GM13976 (cell line): Measurements from ENCODE around the gene MAT2B.

Experiments used
- DNase-seq: peaks from one replicate; pipeline ENCODE4 v3.0.0; 2012; ENCODE audit warnings: low spot score
- CTCF ChIP-seq: IDR thresholded peaks from 2 replicates; pipeline ENCODE4 v1.5.1; 2012; ENCODE audit warnings: borderline replicate concordance, mild to moderate bottlenecking; ENCODE audit not compliant: insufficient read depth; ENCODE audit errors: extremely low read depth, missing control alignments, control extremely low read depth
- in situ Hi-C: fragments of 300-500 bp; cut with MboI; formaldehyde crosslinking; loops from one replicate; pipeline ENCODE4 v1.12.0; 2022; ENCODE audit warnings: low sequenced_read_pairs, mixed read lengths, inconsistent platforms; ENCODE audit not compliant: unreplicated experiment

Gene MAT2B

GRCh38 chr5:163505368-163506094 is at the start of gene MAT2B:
MAT2B (plus strand) TSS chr5:163505619; CDS start chr5:163505687, 68 bp downstream.
- DNase-seq = peak; percentile 95
- in situ Hi-C loops = no loop called here
- peak; percentile 53 for TF ChIP-seq CTCF

GRCh38 chr5:163456029-163456589 is 49.3 kb upstream of the MAT2B start:
- TF ChIP-seq CTCF = no peak
- DNase-seq = no peak
- in situ Hi-C loops = no loop called here

GRCh38 chr5:163456840-163457239 is 48.6 kb upstream of the MAT2B start:
- in situ Hi-C loops = no loop called here
- DNase-seq = no peak
- TF ChIP-seq CTCF = no peak

GRCh38 chr5:163458778-163459385 is 46.5 kb upstream of the MAT2B start:
- in situ Hi-C loops = no loop called here
- no peak for DNase-seq
- no peak for TF ChIP-seq CTCF

GRCh38 chr5:163459462-163459818 is 46.0 kb upstream of the MAT2B start:
- TF ChIP-seq CTCF = no peak
- DNase-seq = no peak
- in situ Hi-C loops = no loop called here

GRCh38 chr5:163459819-163460561 is 45.4 kb upstream of the MAT2B start, which contains the start of gene NUDCD2:
NUDCD2 (minus strand) TSS chr5:163460102; CDS start chr5:163460050, 52 bp downstream.
- DNase-seq = peak; percentile 90
- peak; percentile 33 for TF ChIP-seq CTCF
- in situ Hi-C loops = no loop called here
